Measurements from ENCODE around the gene TUBA4A. TPM values are rescaled to one million over a fixed set of nuclear protein-coding genes. Genes with fewer than 3 reads are reported as not detected.
A peak's percentile ranks its signal among the peaks of the same experiment; 100 is the strongest.

TUBA4A gene
- total RNA-seq, 1 donor = 11.9 TPM

- peak; percentile 99 for DNase-seq (ENCODE audit: insufficient read length, low spot score, missing footprints)
- H3K27ac ChIP-seq (ENCODE audit: low read depth, low read length) = no peak overlapping the region
Observed at GRCh38 chr2:219294356-219295351, 40.9 kb upstream of the TUBA4A start.

GRCh38 chr2:219293736-219294231 lies 40.1 kb upstream of the TUBA4A start:
- Histone ChIP-seq H3K27ac (ENCODE audit: low read depth, low read length) (no peak overlapping the region), H3K4me2 (ENCODE audit: insufficient read depth, low read length) (no peak overlapping the region), H2AFZ (ENCODE audit: low read length) (no peak overlapping the region), H4K20me1 (ENCODE audit: insufficient read depth, low read length) (no peaks in the 10 kb centered on the region), H3K4me3 (ENCODE audit: insufficient read depth, low read length) (no peak overlapping the region), H3K9me3 (ENCODE audit: low read depth, low read length) (no peaks in the 10 kb centered on the region), H3K4me1 (ENCODE audit: insufficient read depth, low read length) (peaks cover 18% of the 10 kb centered on the region), H3K36me3 (ENCODE audit: insufficient read depth, low read length) (no peaks in the 10 kb centered on the region), H3K27me3 (ENCODE audit: insufficient read depth, low read length) (peaks cover under 1% of the 10 kb centered on the region), H3K79me2 (ENCODE audit: insufficient read depth, low read length) (no peaks in the 10 kb centered on the region)
- no peak for DNase-seq (ENCODE audit: insufficient read length, low spot score, missing footprints)
- TF ChIP-seq, protein P1, sequence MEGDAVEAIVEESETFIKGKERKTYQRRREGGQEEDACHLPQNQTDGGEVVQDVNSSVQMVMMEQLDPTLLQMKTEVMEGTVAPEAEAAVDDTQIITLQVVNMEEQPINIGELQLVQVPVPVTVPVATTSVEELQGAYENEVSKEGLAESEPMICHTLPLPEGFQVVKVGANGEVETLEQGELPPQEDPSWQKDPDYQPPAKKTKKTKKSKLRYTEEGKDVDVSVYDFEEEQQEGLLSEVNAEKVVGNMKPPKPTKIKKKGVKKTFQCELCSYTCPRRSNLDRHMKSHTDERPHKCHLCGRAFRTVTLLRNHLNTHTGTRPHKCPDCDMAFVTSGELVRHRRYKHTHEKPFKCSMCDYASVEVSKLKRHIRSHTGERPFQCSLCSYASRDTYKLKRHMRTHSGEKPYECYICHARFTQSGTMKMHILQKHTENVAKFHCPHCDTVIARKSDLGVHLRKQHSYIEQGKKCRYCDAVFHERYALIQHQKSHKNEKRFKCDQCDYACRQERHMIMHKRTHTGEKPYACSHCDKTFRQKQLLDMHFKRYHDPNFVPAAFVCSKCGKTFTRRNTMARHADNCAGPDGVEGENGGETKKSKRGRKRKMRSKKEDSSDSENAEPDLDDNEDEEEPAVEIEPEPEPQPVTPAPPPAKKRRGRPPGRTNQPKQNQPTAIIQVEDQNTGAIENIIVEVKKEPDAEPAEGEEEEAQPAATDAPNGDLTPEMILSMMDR (IDR thresholded peaks at IDR 0.05; ENCODE audit: extremely low read depth, low read depth, low read length) = no peak

More at GRCh38 chr2:219294356-219295351, 40.9 kb upstream of the TUBA4A start:
- H3K79me2 ChIP-seq (ENCODE audit: insufficient read depth, low read length) = no peaks in the 10 kb centered on the region
- peak overlapping the region; percentile 87 for H2AFZ ChIP-seq (ENCODE audit: low read length)
- peak overlapping the region; percentile 71 for H3K4me3 ChIP-seq (ENCODE audit: insufficient read depth, low read length)
- peaks cover 11% of the 10 kb centered on the region for H3K4me1 ChIP-seq (ENCODE audit: insufficient read depth, low read length)
- no peaks in the 10 kb centered on the region for H3K9me3 ChIP-seq (ENCODE audit: low read depth, low read length)
- no peaks in the 10 kb centered on the region for H4K20me1 ChIP-seq (ENCODE audit: insufficient read depth, low read length)
- peaks cover 9% of the 10 kb centered on the region for H3K27me3 ChIP-seq (ENCODE audit: insufficient read depth, low read length)
- H3K4me2 ChIP-seq (ENCODE audit: insufficient read depth, low read length) = peak overlapping the region; percentile 94
- no peaks in the 10 kb centered on the region for H3K36me3 ChIP-seq (ENCODE audit: insufficient read depth, low read length)
- TF ChIP-seq, protein P1 (IDR thresholded peaks at IDR 0.05; ENCODE audit: extremely low read depth, low read depth, low read length) = peak; percentile 82

DNA sequence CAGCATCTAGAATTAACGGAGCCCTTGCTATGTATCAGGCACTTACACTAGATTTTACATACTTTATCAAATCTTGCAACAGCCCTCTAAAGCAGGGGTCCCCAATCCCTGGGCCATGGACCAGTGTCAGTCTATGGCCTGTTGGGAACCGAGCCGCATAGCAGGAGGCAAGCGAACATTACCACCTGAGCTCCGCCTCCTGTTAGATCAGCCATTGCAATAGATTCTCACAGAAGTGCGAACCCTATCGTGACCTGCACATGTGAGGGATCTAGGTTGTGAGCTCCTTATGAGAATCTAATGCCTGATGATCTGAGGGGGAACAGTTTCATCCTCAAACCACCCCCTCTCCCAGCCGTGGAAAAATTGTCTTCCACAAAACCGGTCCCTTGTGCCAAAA lies 38.9 kb upstream of the TUBA4A start:
- Histone ChIP-seq H4K20me1 (ENCODE audit: insufficient read depth, low read length) (no peaks in the 10 kb centered on the region), H3K4me3 (ENCODE audit: insufficient read depth, low read length) (no peak overlapping the region), H3K4me1 (ENCODE audit: insufficient read depth, low read length) (peaks cover 18% of the 10 kb centered on the region), H3K27ac (ENCODE audit: low read depth, low read length) (no peak overlapping the region), H3K36me3 (ENCODE audit: insufficient read depth, low read length) (no peaks in the 10 kb centered on the region), H3K4me2 (ENCODE audit: insufficient read depth, low read length) (no peak overlapping the region), H3K79me2 (ENCODE audit: insufficient read depth, low read length) (no peaks in the 10 kb centered on the region), H3K9me3 (ENCODE audit: low read depth, low read length) (no peaks in the 10 kb centered on the region), H3K27me3 (ENCODE audit: insufficient read depth, low read length) (no peaks in the 10 kb centered on the region), H2AFZ (ENCODE audit: low read length) (no peak overlapping the region)
- no peak for DNase-seq (ENCODE audit: insufficient read length, low spot score, missing footprints)
- TF ChIP-seq, protein P1 (IDR thresholded peaks at IDR 0.05; ENCODE audit: extremely low read depth, low read depth, low read length) = no peak

DNA sequence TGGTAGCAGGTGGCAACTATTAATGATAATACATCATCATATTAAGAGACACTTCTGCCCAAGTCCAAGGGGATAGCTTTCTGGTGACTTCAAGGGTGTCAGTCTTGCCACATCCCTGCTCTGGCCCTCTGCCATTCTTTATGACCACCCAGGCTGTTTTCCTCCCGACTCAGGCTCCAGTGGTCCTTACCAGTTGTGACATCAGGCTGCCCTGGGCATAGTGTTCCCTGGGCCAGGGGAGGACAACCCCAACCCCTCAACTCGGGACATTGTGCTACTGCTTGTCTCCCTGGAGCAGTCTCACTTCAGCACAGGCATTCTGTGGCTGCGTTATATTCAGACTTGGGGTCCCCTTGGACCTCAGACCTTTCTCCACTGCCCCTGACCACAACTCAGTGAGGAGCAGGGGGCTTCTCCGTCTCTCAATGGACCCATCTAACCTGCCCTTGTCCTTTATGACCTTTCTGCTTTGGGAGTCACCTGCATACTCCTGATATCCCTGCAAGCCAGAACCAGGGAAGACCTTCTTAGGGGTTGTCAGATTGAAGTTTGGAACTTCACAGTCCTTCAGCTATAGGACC lies 38.3 kb upstream of the TUBA4A start:
- Histone ChIP-seq H4K20me1 (ENCODE audit: insufficient read depth, low read length) (no peaks in the 10 kb centered on the region), H3K4me1 (ENCODE audit: insufficient read depth, low read length) (peaks cover 18% of the 10 kb centered on the region), H3K27ac (ENCODE audit: low read depth, low read length) (no peak overlapping the region), H3K4me3 (ENCODE audit: insufficient read depth, low read length) (no peak overlapping the region), H3K4me2 (ENCODE audit: insufficient read depth, low read length) (no peak overlapping the region), H2AFZ (ENCODE audit: low read length) (no peak overlapping the region), H3K79me2 (ENCODE audit: insufficient read depth, low read length) (no peaks in the 10 kb centered on the region), H3K9me3 (ENCODE audit: low read depth, low read length) (no peaks in the 10 kb centered on the region), H3K36me3 (ENCODE audit: insufficient read depth, low read length) (no peaks in the 10 kb centered on the region), H3K27me3 (ENCODE audit: insufficient read depth, low read length) (no peaks in the 10 kb centered on the region)
- no peak for DNase-seq (ENCODE audit: insufficient read length, low spot score, missing footprints)
- TF ChIP-seq, protein P1 (IDR thresholded peaks at IDR 0.05; ENCODE audit: extremely low read depth, low read depth, low read length) = no peak

Data from osteoblast (primary cell).